Measurements from ENCODE around the gene TGM2.

Gene TGM2

DNA sequence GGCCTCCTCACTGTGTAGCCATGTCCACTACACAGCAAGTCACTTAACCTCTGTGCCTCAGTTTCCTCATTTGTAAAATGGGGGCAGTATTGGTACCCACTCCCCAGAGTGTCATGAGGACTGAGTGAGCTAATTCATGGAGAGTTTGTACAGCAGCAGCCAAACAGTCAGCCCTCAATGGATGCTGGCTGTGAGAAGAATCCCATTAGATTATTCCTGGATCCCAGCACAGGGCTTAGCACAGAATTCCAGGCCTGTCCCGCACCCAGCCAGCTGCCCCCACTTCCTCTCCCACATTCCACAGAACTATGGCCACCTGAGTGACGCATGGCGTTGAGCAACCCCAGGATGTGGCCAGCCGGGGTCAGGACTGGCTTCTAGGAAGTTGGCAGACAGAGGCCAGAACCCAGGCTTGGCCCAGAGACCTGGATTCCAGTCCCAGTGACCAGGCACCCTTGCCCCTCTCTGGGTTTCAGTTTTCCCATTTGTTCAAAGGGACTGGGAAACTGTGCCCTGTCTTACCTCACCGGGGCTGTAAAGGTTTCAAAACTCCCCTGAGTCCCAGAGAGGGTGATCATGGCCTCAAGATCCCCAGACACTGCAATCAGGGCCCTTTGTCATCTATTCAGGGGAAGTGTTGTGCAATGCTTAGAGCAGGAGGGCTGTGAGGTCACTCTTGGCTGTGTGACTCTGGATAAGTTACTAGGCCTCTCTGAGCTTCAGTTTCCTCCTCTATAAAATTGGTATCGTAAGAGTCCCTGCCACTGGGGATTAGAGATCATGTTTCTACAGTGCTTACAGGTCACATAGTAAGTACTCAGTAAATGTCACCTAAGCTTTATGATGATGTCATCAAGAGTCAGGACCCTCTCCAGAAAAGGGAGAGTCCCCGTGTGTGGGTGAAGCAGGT lies 3.0 kb upstream of the TGM2 start:
- Histone ChIP-seq H3K27me3 (ENCODE audit: insufficient read depth, low read length) (peaks cover 24% of the 10 kb centered on the region), H3K36me3 (ENCODE audit: insufficient read depth, low read length) (no peaks in the 10 kb centered on the region), H3K4me1 (ENCODE audit: insufficient read depth, low read length) (no peaks in the 10 kb centered on the region), H3K4me3 (ENCODE audit: low read length) (no peak overlapping the region), H2AFZ (ENCODE audit: low read depth, low read length) (no peak overlapping the region), H3K9me3 (ENCODE audit: low read length) (no peaks in the 10 kb centered on the region)

- H3K9me3 ChIP-seq (ENCODE audit: low read length): no peaks in the 10 kb centered on the region
- H3K36me3 ChIP-seq (ENCODE audit: insufficient read depth, low read length): no peaks in the 10 kb centered on the region
- no peak overlapping the region for H2AFZ ChIP-seq (ENCODE audit: low read depth, low read length)
- H3K4me3 ChIP-seq (ENCODE audit: low read length): no peak overlapping the region
- H3K27me3 ChIP-seq (ENCODE audit: insufficient read depth, low read length): peaks cover 25% of the 10 kb centered on the region
- no peaks in the 10 kb centered on the region for H3K4me1 ChIP-seq (ENCODE audit: insufficient read depth, low read length)
Observed at GRCh38 chr20:38167328-38167850, 2.3 kb upstream of the TGM2 start.

- peaks cover 25% of the 10 kb centered on the region for H3K27me3 ChIP-seq (ENCODE audit: insufficient read depth, low read length)
- H2AFZ ChIP-seq (ENCODE audit: low read depth, low read length): no peak overlapping the region
- H3K36me3 ChIP-seq (ENCODE audit: insufficient read depth, low read length): no peaks in the 10 kb centered on the region
- H3K4me3 ChIP-seq (ENCODE audit: low read length): no peak overlapping the region
- H3K9me3 ChIP-seq (ENCODE audit: low read length): no peaks in the 10 kb centered on the region
- no peaks in the 10 kb centered on the region for H3K4me1 ChIP-seq (ENCODE audit: insufficient read depth, low read length)
Observed at GRCh38 chr20:38166703-38167233, 1.7 kb upstream of the TGM2 start.

GRCh38 chr20:38165966-38166702 lies 1.1 kb upstream of the TGM2 start:
- Histone ChIP-seq H3K27me3 (ENCODE audit: insufficient read depth, low read length) (peaks cover 25% of the 10 kb centered on the region), H2AFZ (ENCODE audit: low read depth, low read length) (no peak overlapping the region), H3K4me1 (ENCODE audit: insufficient read depth, low read length) (no peaks in the 10 kb centered on the region), H3K36me3 (ENCODE audit: insufficient read depth, low read length) (no peaks in the 10 kb centered on the region), H3K4me3 (ENCODE audit: low read length) (no peak overlapping the region), H3K9me3 (ENCODE audit: low read length) (no peaks in the 10 kb centered on the region)

DNA sequence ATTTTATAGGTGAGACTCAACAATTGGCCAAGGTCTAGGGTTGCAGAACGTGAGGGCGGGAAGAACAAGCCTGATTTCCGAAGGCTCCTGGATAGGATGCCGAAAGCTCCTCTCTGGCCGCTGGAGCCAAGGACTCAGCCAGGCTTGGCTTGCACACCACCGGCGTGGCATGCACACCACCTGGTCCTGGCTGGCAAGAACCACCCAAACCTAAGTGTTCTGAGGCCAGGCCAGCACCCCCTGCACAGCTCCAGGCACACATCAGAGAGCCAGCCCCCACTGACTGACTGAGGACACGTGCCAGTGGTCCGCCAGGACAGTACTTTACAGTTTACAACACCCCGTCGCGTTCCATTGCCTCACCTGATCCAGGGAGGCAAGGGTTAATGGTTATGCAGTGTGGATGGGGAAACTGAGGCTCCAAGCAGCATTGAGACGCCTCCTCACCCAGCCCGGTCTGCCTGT lies 414 bp downstream of the TGM2 start:
- no peaks in the 10 kb centered on the region for H3K36me3 ChIP-seq (ENCODE audit: insufficient read depth, low read length)
- no peak overlapping the region for H3K4me3 ChIP-seq (ENCODE audit: low read length)

GRCh38 chr20:38164069-38164468 lies 1.0 kb downstream of the TGM2 start:
- H3K4me1 ChIP-seq (ENCODE audit: insufficient read depth, low read length): no peaks in the 10 kb centered on the region
- H3K9me3 ChIP-seq (ENCODE audit: low read length): no peaks in the 10 kb centered on the region
- H3K36me3 ChIP-seq (ENCODE audit: insufficient read depth, low read length): no peaks in the 10 kb centered on the region
- no peak overlapping the region for H2AFZ ChIP-seq (ENCODE audit: low read depth, low read length)
- peaks cover 25% of the 10 kb centered on the region for H3K27me3 ChIP-seq (ENCODE audit: insufficient read depth, low read length)
- H3K4me3 ChIP-seq (ENCODE audit: low read length): no peak overlapping the region

More for the DNA sequence above, 414 bp downstream of the TGM2 start:
- Histone ChIP-seq H3K27me3 (ENCODE audit: insufficient read depth, low read length) (peaks cover 25% of the 10 kb centered on the region), H3K4me1 (ENCODE audit: insufficient read depth, low read length) (no peaks in the 10 kb centered on the region), H3K9me3 (ENCODE audit: low read length) (no peaks in the 10 kb centered on the region), H2AFZ (ENCODE audit: low read depth, low read length) (no peak overlapping the region)

- Histone ChIP-seq H2AFZ (ENCODE audit: low read depth, low read length) (no peak overlapping the region), H3K36me3 (ENCODE audit: insufficient read depth, low read length) (no peaks in the 10 kb centered on the region), H3K9me3 (ENCODE audit: low read length) (no peaks in the 10 kb centered on the region), H3K4me1 (ENCODE audit: insufficient read depth, low read length) (no peaks in the 10 kb centered on the region), H3K4me3 (ENCODE audit: low read length) (no peak overlapping the region), H3K27me3 (ENCODE audit: insufficient read depth, low read length) (peaks cover 25% of the 10 kb centered on the region)
Observed at GRCh38 chr20:38162878-38163875, 1.9 kb downstream of the TGM2 start.

GRCh38 chr20:38162149-38162548 lies 2.9 kb downstream of the TGM2 start:
- H3K27me3 ChIP-seq (ENCODE audit: insufficient read depth, low read length): peaks cover 25% of the 10 kb centered on the region
- H3K4me1 ChIP-seq (ENCODE audit: insufficient read depth, low read length): no peaks in the 10 kb centered on the region
- no peaks in the 10 kb centered on the region for H3K36me3 ChIP-seq (ENCODE audit: insufficient read depth, low read length)
- no peak overlapping the region for H2AFZ ChIP-seq (ENCODE audit: low read depth, low read length)
- H3K4me3 ChIP-seq (ENCODE audit: low read length): no peak overlapping the region
- no peaks in the 10 kb centered on the region for H3K9me3 ChIP-seq (ENCODE audit: low read length)

- no peaks in the 10 kb centered on the region for H3K36me3 ChIP-seq (ENCODE audit: insufficient read depth, low read length)
- H2AFZ ChIP-seq (ENCODE audit: low read depth, low read length): no peak overlapping the region
- peaks cover 21% of the 10 kb centered on the region for H3K27me3 ChIP-seq (ENCODE audit: insufficient read depth, low read length)
- H3K4me3 ChIP-seq (ENCODE audit: low read length): no peak overlapping the region
- H3K4me1 ChIP-seq (ENCODE audit: insufficient read depth, low read length): no peaks in the 10 kb centered on the region
- H3K9me3 ChIP-seq (ENCODE audit: low read length): no peaks in the 10 kb centered on the region
Observed at GRCh38 chr20:38161412-38161774, 3.7 kb downstream of the TGM2 start.

DNA sequence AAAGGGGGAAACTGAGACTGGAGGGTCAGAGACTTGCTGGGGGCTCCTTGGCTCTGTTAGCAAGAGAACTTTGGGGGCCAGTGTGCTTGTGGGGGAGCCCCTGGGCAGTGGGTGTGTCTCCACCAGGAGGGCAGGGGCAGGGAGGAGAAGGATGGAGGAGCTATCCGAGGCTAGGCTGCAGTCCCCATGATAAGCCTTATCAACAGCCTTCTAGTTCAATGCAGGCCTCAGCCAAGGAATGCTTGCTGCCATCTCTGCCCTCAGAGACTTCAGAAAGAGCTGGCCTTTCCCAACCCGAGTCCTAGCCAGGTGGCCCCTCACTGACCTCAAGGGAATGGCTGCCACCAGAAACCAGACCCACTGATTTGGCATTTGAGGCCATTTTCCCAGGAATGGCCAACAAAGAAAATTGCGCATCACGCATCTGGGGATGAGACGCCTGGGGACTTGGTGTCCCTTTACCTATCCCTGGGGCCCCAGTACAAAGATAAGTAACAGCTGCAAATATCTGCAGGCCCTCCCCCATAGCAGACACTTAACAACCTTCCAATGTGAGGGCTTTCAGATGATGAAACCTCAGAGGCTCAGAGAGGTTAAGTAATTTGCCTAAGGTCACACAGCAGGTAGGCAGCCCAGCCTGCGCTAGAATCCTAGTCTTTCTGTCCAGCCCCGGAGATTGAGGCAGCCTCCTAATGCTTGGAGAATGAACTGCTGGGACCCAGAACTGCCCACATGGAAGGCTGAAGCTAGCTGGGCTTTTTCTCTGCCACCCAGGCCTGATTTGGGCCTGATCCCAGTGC lies 4.9 kb downstream of the TGM2 start:
- H3K36me3 ChIP-seq (ENCODE audit: insufficient read depth, low read length): no peaks in the 10 kb centered on the region
- H3K4me1 ChIP-seq (ENCODE audit: insufficient read depth, low read length): no peaks in the 10 kb centered on the region
- no peaks in the 10 kb centered on the region for H3K9me3 ChIP-seq (ENCODE audit: low read length)
- peaks cover 14% of the 10 kb centered on the region for H3K27me3 ChIP-seq (ENCODE audit: insufficient read depth, low read length)
- H2AFZ ChIP-seq (ENCODE audit: low read depth, low read length): no peak overlapping the region
- H3K4me3 ChIP-seq (ENCODE audit: low read length): no peak overlapping the region

DNA sequence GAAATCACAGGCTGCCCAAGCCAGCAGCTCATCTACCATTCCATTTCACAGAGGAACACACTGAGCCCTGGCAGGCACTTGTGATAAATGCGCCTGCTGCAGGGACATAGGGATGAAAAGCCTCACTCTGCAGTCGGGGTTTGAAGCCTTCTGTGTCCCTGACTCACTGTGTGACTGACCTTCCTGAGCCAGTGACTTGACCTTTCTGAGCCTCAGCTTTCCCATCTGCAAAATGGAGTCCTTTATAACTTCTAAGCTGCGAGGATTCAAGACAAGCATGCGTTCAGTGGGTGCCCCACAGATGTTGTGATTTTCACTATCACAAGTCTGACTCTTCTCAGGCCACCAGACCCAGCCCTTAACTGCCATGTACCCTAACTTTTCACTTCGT lies 5.5 kb downstream of the TGM2 start:
- Histone ChIP-seq H3K36me3 (ENCODE audit: insufficient read depth, low read length) (no peaks in the 10 kb centered on the region), H3K4me1 (ENCODE audit: insufficient read depth, low read length) (no peaks in the 10 kb centered on the region), H3K27me3 (ENCODE audit: insufficient read depth, low read length) (peaks cover 10% of the 10 kb centered on the region), H3K4me3 (ENCODE audit: low read length) (no peak overlapping the region), H2AFZ (ENCODE audit: low read depth, low read length) (no peak overlapping the region), H3K9me3 (ENCODE audit: low read length) (no peaks in the 10 kb centered on the region)

All from neuron (in vitro differentiated cells).